HepG2 (cell line): ENCODE results near the gene TSSK6. TPM values are rescaled to one million over a fixed set of nuclear protein-coding genes. Genes with fewer than 3 reads are reported as not detected.

Experiments
- ATAC-seq: fragments of 200-7000 bp; cut with Tn5 transposase; 3 replicates; pipeline ENCODE4 v1.9.1; 2020; ENCODE audit warnings: mild to moderate bottlenecking, moderate library complexity
- BruUV-seq: library from RNA; stranded (reverse); fragments of 400-500 nt; replicated peaks from 2 replicates; lab custom pipeline; 2021; lab: Mats Ljungman, UMichigan
- CTCF ChIA-PET: fragments of 300-600 bp; formaldehyde crosslinking; extraction: SDS; loops from one replicate; lab custom pipeline; 2021; ENCODE audit warnings: low total read pairs, inconsistent platforms, low intra/inter-chr PET ratio; lab: Yijun Ruan, JAX
- POLR2A ChIA-PET: fragments of 350-600 bp; sonication (Branson Sonifier 250); formaldehyde crosslinking; loops from one replicate; lab custom pipeline; 2020; ENCODE audit warnings: antibody characterized with exemption, inconsistent platforms; lab: Yijun Ruan, JAX
- DNase-seq: peaks from one replicate; pipeline ENCODE4 v3.0.0-alpha.2; 2015; ENCODE audit warnings: low spot score
- FAIRE-seq: peaks from 3 replicates; lab custom pipeline; 2011; peaks lifted over from hg19 to GRCh38; lab: Jason Lieb, UNC
- H2AFZ ChIP-seq: one replicate; pipeline ENCODE4 v1.6.1; 2011; ENCODE audit warnings: low read length, inconsistent platforms
- H3K27ac ChIP-seq: fragments of 300-600 bp; 3 replicates; pipeline ENCODE4 v1.8.0; 2011; ENCODE audit warnings: mixed run types, mild to moderate bottlenecking, mixed read lengths, low read length, inconsistent platforms; ENCODE audit not compliant: insufficient read depth; ENCODE audit errors: extremely low read length
- H3K27me3 ChIP-seq, 2 experiments: fragments of 200-600 bp in 1 of 2; 2 replicates in 1 of 2; 3 replicates in 1 of 2; pipeline versions ENCODE4 v1.6.0 to v1.8.0; 2011; ENCODE audit warnings: low read length in 2 of 2, mild to moderate bottlenecking in 2 of 2, moderate library complexity in 2 of 2, inconsistent platforms in 1 of 2; ENCODE audit not compliant: insufficient read depth in 2 of 2, control insufficient read depth in 1 of 2
- H3K36me3 ChIP-seq, 2 experiments: fragments of 200-600 bp in 1 of 2; replicated peaks in 1 of 2; 2 replicates in 1 of 2; 3 replicates in 1 of 2; pipeline versions ENCODE4 v1.5.1 to v1.8.0; 2011; ENCODE audit warnings: low read length in 2 of 2, inconsistent platforms in 1 of 2; ENCODE audit not compliant: insufficient read depth in 2 of 2, control insufficient read depth in 1 of 2
- H3K4me1 ChIP-seq: 2 replicates; pipeline ENCODE4 v1.5.1; 2012; ENCODE audit warnings: low read length, inconsistent platforms; ENCODE audit not compliant: insufficient read depth
- H3K4me2 ChIP-seq: 2 replicates; pipeline ENCODE4 v1.6.0; 2011; ENCODE audit warnings: low read depth, low read length, inconsistent platforms
- H3K4me3 ChIP-seq, 3 experiments: fragments of 200-600 bp in 1 of 3; sonication (generic), shearing (Covaris generic) in 1 of 3; replicated peaks in 1 of 3; 2 replicates each; pipeline ENCODE4 v1.5.1; 2011 to 2016; ENCODE audit warnings: low read length in 3 of 3, inconsistent platforms in 2 of 3, low read depth in 2 of 3, mild to moderate bottlenecking in 2 of 3, control low read depth in 1 of 3, mixed read lengths in 1 of 3; ENCODE audit not compliant: insufficient read depth in 1 of 3
- H3K79me2 ChIP-seq: one replicate; pipeline ENCODE4 v1.6.1; 2011; ENCODE audit warnings: low read length, inconsistent platforms; ENCODE audit not compliant: insufficient read depth
- H3K9ac ChIP-seq: 2 replicates; pipeline ENCODE4 v1.6.0; 2011; ENCODE audit warnings: mild to moderate bottlenecking, low read depth, low read length, inconsistent platforms; ENCODE audit not compliant: insufficient read depth
- H3K9me3 ChIP-seq: 2 replicates; pipeline ENCODE4 v1.5.1; 2012; ENCODE audit warnings: mild to moderate bottlenecking, low read length
- H4K20me1 ChIP-seq: 2 replicates; pipeline ENCODE4 v1.6.0; 2011; ENCODE audit warnings: inconsistent platforms, mild to moderate bottlenecking, low read length, moderate library complexity; ENCODE audit not compliant: insufficient read depth
- ARNT2 ChIP-seq: sonication (generic); formaldehyde crosslinking; IDR thresholded peaks from 2 replicates; pipeline ENCODE4 v1.8.0; 2022; ENCODE audit warnings: mild to moderate bottlenecking, low read depth, missing genetic modification reagents, moderate library complexity
- ETS1 ChIP-seq: sonication (generic); formaldehyde crosslinking; IDR thresholded peaks from 2 replicates; pipeline ENCODE4 v1.4.0; 2020; ENCODE audit warnings: missing genetic modification reagents
- KLF16 ChIP-seq, 2 experiments: sonication (generic) in 1 of 2; formaldehyde crosslinking in 1 of 2; IDR thresholded peaks; 2 replicates each; pipeline versions ENCODE4 v1.6.1 to v1.8.0; 2016 to 2023; ENCODE audit warnings: missing genetic modification reagents in 2 of 2, missing compliant biosample characterization in 1 of 2
- MNT ChIP-seq: fragments of 450-650 bp; IDR thresholded peaks from 2 replicates; pipeline ENCODE4 v1.6.1; 2016
- NFYB ChIP-seq: sonication (generic); formaldehyde crosslinking; IDR thresholded peaks from 2 replicates; pipeline ENCODE4 v1.4.0; 2020; ENCODE audit warnings: missing genetic modification reagents
- PLRG1 ChIP-seq: fragments of 450-650 bp; conservative IDR thresholded peaks from 2 replicates; pipeline ENCODE4 v1.6.1; 2016
- PLSCR1 ChIP-seq: sonication (generic); formaldehyde crosslinking; IDR thresholded peaks from 2 replicates; pipeline ENCODE4 v1.5.0; 2020; ENCODE audit warnings: missing genetic modification reagents, mild to moderate bottlenecking, borderline replicate concordance
- SP5 ChIP-seq: IDR thresholded peaks from 2 replicates; pipeline ENCODE4 v1.6.1; 2016; ENCODE audit warnings: low read depth, borderline replicate concordance
- STAT6 ChIP-seq: sonication (generic); formaldehyde crosslinking; IDR thresholded peaks from 2 replicates; pipeline ENCODE4 v1.4.0; 2020; ENCODE audit warnings: missing genetic modification reagents, mild to moderate bottlenecking, borderline replicate concordance
- YEATS2 ChIP-seq: sonication (generic); formaldehyde crosslinking; IDR thresholded peaks from 2 replicates; pipeline ENCODE4 v1.4.0; 2020; ENCODE audit warnings: missing genetic modification reagents, borderline replicate concordance
- ZBTB20 ChIP-seq: sonication (generic); formaldehyde crosslinking; IDR thresholded peaks from 2 replicates; pipeline ENCODE4 v1.8.1; 2023; ENCODE audit warnings: missing genetic modification reagents, low read depth, mild to moderate bottlenecking, borderline replicate concordance
- ZNF552 ChIP-seq: sonication (generic); formaldehyde crosslinking; IDR thresholded peaks from 2 replicates; pipeline ENCODE4 v1.9.0; 2022; ENCODE audit warnings: missing genetic modification reagents, mild to moderate bottlenecking, borderline replicate concordance
- ZNF563 ChIP-seq: sonication (generic); formaldehyde crosslinking; IDR thresholded peaks from 2 replicates; pipeline ENCODE4 v1.8.0; 2022; ENCODE audit warnings: mild to moderate bottlenecking, moderate library complexity, missing genetic modification reagents
- ZSCAN12 ChIP-seq: sonication (generic); formaldehyde crosslinking; IDR thresholded peaks from 2 replicates; pipeline ENCODE4 v1.9.0; 2021; ENCODE audit warnings: mild to moderate bottlenecking, missing genetic modification reagents
- WGBS: methylation state at CpG from one replicate; pipeline ENCODE4 v1.1.6; 2017; ENCODE audit warnings: low lambda C conversion rate; 5-methylcytosine and 5-hydroxymethylcytosine counted together
- in situ Hi-C: cut with HindIII; loops from 2 replicates; pipeline ENCODE4 v1.10.0; 2017; ENCODE audit warnings: low pct_unique_long_range_greater_than_20kb; ENCODE audit not compliant: extremely low pct_ligation_motif_present
- intact Hi-C: fragments of 100-400 bp; cut with micrococcal nuclease; formaldehyde crosslinking; loops from one replicate; pipeline ENCODE4 v1.10.0; 2022; ENCODE audit not compliant: unreplicated experiment
- polyA plus RNA-seq, 8 experiments: library from polyadenylated mRNA; depleted of rRNA in 3 of 8; stranded (reverse) in 7 of 8; unstranded in 1 of 8; fragments of >200 nt; fragmentation: Illumina TruSeq in 4 of 8; extraction: Trizol in 4 of 8; gene quantifications; 2 replicates each; pipeline versions ENCODE4 v1.2.1 to v1.2.3, GENCODE V29; 2011 to 2016; ENCODE audit warnings: low read depth in 4 of 8, missing spikeins in 1 of 8, mixed read lengths in 1 of 8; ENCODE audit not compliant: insufficient read depth in 1 of 8
- total RNA-seq, 5 experiments: library from RNA; depleted of rRNA; stranded (reverse); fragments of >200 nt; fragmentation: Illumina TruSeq; extraction: Trizol; gene quantifications; 2 replicates each; pipeline ENCODE4 v1.2.3, GENCODE V29; 2016; ENCODE audit warnings: low read depth in 1 of 5
- TF ChIP-seq, protein P1 (sequence below): sonication (generic); formaldehyde crosslinking; IDR thresholded peaks from 2 replicates; pipeline ENCODE4 v1.4.0; 2020; ENCODE audit warnings: missing genetic modification reagents, mild to moderate bottlenecking, borderline replicate concordance
- TF ChIP-seq, protein P2 (sequence below): sonication (generic); formaldehyde crosslinking; IDR thresholded peaks from 2 replicates; pipeline ENCODE4 v1.8.1; 2023; ENCODE audit warnings: mild to moderate bottlenecking, missing genetic modification reagents, borderline replicate concordance

The TSSK6 gene
- total and polyA plus RNA-seq, 2 of the 13 experiments (the other 11 are each of a cell fraction or from before 2014, with no cell fraction given): 0.71 to 1.2 TPM

- TF ChIP-seq MNT (no peak), ZNF552 (CRISPR knock-in tag) (no peak), YEATS2 (CRISPR knock-in tag) (no peak)
- TF ChIP-seq, protein P1, sequence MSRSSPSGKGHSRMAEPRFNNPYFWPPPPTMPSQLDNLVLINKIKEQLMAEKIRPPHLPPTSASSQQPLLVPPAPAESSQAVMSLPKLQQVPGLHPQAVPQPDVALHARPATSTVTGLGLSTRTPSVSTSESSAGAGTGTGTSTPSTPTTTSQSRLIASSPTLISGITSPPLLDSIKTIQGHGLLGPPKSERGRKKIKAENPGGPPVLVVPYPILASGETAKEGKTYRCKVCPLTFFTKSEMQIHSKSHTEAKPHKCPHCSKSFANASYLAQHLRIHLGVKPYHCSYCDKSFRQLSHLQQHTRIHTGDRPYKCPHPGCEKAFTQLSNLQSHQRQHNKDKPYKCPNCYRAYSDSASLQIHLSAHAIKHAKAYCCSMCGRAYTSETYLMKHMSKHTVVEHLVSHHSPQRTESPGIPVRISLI (CRISPR knock-in tag): no peak
These were observed 8.7 kb upstream of the TSSK6 start (continued) for GRCh38 chr19:19524053-19524452.

GRCh38 chr19:19523177-19523576, 7.8 kb upstream of the TSSK6 start:
- Histone ChIP-seq H3K27ac (no peak overlapping the region), H3K9ac (no peak overlapping the region), H3K4me1 (no peaks in the 10 kb centered on the region), H4K20me1 (peaks cover 22% of the 10 kb centered on the region), H3K9me3 (no peaks in the 10 kb centered on the region), H3K27me3 (no peaks in the 10 kb centered on the region), H3K4me3 (no peak overlapping the region), H3K4me2 (no peak overlapping the region), H3K79me2 (peaks cover 18% of the 10 kb centered on the region), H3K36me3 (peaks cover 10 to 34% of the 10 kb centered on the region in 2 experiments), H2AFZ (no peak overlapping the region)
- no TSS peak for BruUV-seq
- DNase-seq: no peak
- no peak for FAIRE-seq
- ChIA-PET CTCF (no interaction called here), POLR2A (no interaction called here)
- no peak for ATAC-seq
- in situ Hi-C loops (no loop called here), intact Hi-C loops (no loop called here)
- WGBS: 96% methylated on average over 3 of the region's 3 CpGs
- no peak for TF ChIP-seq KLF16 (CRISPR knock-in tag; IDR thresholded peaks at IDR 0.05)
- no peak for TF ChIP-seq STAT6 (CRISPR knock-in tag)
- no peak for TF ChIP-seq ETS1 (CRISPR knock-in tag)
- no peak for TF ChIP-seq ZNF563 (CRISPR knock-in tag)
- TF ChIP-seq, protein P2, sequence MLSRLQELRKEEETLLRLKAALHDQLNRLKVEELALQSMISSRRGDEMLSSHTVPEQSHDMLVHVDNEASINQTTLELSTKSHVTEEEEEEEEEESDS (CRISPR knock-in tag): no peak
- TF ChIP-seq PLSCR1: no peak
- TF ChIP-seq NFYB (CRISPR knock-in tag): no peak
- no peak for TF ChIP-seq ZSCAN12
- no peak for TF ChIP-seq ZBTB20 (CRISPR knock-in tag)
- no peak for TF ChIP-seq SP5 (CRISPR knock-in tag)
- no peak for TF ChIP-seq PLRG1
- TF ChIP-seq ARNT2 (CRISPR knock-in tag): no peak
